GM21723 (cell line): ENCODE measurements around the gene ANKRD11.
"Not testable (repeated sequence)": the region's sequence is repeated elsewhere in the genome, so short reads cannot be mapped to it uniquely, and the experiment has no call there.

ENCODE experiments used
- ATAC-seq: cut with Tn5 transposase; IDR thresholded peaks from one replicate; pipeline ENCODE4 v1.9.1; 2021; ENCODE audit warnings: mild to moderate bottlenecking, moderate library complexity; ENCODE audit not compliant: unreplicated experiment

Gene ANKRD11

DNA sequence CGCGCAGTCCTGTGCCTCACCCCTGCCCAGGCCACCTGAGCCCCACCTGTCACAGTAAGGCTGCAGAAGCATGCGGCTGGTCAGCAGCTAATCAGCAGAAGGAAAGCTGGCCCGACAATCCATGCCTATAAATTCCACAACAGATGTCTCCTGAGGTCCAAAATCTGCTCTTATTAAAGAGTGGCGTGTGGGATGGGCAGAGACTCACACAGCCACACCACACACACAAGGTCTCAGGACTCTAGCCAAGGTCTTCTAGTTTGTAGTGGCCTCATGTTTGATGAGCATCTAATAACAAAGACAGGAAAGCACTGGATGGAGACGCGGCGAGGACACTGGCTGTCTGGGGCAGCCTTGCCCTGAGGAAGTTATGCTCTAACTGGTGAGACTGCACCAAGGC lies 55.9 kb downstream of the ANKRD11 start:
- ATAC-seq, result no peak

DNA sequence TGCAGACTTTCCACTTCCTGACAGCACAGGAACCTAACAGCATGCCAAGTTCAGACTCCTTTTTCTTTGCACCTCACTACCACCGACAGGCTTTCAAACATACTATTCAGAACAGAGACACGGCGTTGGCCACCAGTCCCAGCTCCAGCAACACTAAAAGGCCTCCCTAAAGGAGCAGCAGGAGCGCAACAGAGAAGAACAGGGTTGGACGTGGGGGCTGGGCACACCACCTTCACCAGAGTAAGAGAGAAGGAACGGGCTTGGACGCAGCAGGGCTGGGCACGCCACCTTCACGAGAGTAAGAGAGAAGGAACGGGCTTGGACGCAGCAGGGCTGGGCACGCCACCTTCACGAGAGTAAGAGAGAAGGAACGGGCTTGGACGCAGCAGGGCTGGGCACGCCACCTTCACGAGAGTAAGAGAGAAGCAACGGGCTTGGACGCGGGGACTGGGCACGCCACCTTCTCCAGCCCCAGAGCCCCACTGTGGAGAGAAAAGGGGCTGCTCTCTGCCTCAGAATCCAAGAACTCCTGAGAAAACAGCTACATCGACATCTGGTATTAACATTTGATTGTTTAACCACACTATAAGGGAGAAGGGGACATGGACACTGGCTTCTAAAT lies 56.9 kb downstream of the ANKRD11 start:
- ATAC-seq, result not testable (repeated sequence)

DNA sequence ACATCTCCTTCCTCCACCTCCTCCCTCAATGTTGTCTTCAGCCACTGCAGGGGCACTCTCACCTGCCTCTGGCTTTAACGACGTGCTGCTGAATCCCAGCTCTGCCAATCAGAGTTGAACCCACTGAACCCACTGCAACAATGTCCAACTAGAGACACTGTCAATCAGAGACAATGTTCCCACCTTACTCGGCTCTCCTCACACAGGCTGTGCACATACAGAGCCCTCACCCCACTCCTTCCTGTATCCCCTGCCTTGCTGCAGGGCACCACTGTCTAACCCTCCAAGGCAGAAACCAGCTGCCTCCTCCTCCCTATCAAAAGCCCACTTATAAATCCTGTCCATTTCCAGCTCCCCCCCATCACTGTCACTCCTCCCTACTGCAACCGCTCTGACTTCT lies 58.7 kb downstream of the ANKRD11 start:
- no peak for ATAC-seq

- ATAC-seq, result no peak
Measured at GRCh38 chr16:89431158-89431584, 59.2 kb downstream of the ANKRD11 start.

- no peak for ATAC-seq
Measured at GRCh38 chr16:89430436-89431157, 59.8 kb downstream of the ANKRD11 start.

DNA sequence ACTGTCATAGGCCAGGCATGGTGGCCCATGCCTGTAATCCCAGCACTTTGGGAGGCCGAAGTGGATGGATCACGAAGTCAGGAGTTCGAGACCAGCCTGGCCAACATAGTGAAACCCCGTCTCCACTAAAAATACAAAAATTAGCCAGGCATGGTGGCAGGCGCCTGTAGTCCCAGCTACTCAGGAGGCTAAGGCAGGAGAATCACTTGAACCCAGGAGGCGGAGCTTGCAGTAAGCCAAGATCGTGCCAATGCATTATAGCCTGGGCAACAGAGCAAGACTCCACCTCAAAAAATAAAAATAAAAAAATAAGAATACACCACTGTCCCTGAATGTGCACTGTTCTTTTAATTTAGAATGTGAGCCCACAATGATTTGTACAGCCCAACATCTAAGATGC lies 61.8 kb downstream of the ANKRD11 start:
- ATAC-seq, result not testable (repeated sequence)

GRCh38 chr16:89426736-89427530 lies 63.4 kb downstream of the ANKRD11 start:
- no peak for ATAC-seq

DNA sequence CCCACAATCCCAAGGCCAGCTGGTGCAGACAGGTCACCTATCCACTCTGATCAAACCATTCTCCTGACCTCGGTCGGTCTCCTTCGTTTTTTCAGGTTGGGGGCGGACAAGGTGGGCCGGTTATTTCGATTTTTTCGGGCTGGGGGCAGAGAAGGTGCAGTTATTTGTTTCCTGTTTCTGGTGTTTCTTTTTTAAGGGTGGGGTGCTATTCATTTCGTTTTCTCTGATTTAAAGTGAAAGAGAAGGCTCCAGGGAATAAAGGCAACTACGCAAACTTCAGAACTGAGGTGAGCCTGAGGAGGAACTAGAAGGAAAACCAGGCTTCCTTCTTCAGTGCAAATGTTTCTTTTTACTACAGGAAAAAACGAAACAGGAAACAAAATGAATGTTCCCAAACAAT lies 64.8 kb downstream of the ANKRD11 start:
- ATAC-seq, result no peak

GRCh38 chr16:89423681-89424260 lies 66.6 kb downstream of the ANKRD11 start:
- ATAC-seq, result no peak

DNA sequence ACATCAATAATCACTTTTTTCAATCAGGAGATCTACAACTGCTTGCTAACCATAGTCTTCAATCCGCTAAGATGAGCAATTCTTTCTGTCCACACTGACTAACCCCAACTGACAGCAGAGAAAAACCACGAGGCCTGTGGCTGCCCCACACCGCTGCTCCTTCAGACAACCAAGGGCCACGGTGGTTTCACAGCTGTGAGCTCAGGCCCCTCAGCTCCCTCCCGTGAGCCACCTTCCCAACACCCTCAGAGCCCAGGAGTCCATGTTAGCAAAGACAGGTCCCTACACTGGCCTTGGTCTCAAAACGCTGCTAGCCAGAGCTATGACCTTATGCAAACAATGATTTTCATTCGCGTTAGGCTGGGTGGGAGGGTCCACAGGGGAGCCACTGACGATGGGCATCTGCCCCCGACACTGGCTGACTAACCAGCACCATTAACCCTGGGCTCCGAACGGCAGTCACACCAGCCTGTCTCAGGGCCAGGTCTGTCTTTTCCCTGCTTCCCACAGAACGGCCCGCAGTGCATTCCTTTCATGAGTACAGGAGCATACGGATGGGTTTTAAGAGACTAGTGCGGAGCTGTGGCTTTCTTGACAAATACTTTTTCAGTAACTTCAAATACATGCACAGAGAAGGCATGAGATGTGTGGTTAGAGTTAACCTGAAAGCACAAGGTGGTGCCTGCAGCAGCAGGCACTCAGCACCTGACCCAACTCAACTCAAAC lies 67.3 kb downstream of the ANKRD11 start:
- peak; percentile 72 for ATAC-seq

- peak; percentile 67 for ATAC-seq
Measured at GRCh38 chr16:89422527-89422904, 67.8 kb downstream of the ANKRD11 start.

GRCh38 chr16:89421300-89421699 lies 69.1 kb downstream of the ANKRD11 start:
- not testable (repeated sequence) for ATAC-seq

- ATAC-seq, result no peak
Measured at GRCh38 chr16:89420204-89420603, 70.2 kb downstream of the ANKRD11 start.

DNA sequence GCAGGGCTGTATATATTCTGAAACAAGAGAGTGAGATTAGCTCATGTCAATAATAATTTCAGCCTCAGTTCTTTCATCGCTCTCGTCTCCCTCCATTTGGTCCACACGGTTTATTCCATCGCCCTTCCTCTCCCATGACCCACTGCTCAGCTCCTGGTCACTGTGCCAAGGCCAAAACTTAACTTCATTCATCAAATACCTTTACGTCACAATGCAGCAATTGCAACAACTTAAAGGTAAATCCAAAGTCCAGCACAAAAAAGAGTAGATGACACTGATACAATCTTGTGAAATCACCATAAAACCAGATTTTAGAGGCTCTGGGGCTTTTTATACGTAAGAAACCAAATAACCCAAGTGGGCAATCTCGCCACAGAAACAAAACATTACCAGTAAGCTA lies 72.0 kb downstream of the ANKRD11 start:
- ATAC-seq, result no peak

- no peak for ATAC-seq
Measured at GRCh38 chr16:89417352-89417751, 73.0 kb downstream of the ANKRD11 start.

GRCh38 chr16:89413811-89414585 lies 76.4 kb downstream of the ANKRD11 start:
- no peak for ATAC-seq

- ATAC-seq, result no peak
Measured at GRCh38 chr16:89412811-89413210, 77.5 kb downstream of the ANKRD11 start.

GRCh38 chr16:89411335-89411850 lies 79.0 kb downstream of the ANKRD11 start:
- ATAC-seq, result no peak

GRCh38 chr16:89410794-89411309 lies 79.5 kb downstream of the ANKRD11 start:
- ATAC-seq, result no peak

- ATAC-seq, result no peak
Measured at GRCh38 chr16:89410322-89410721, 80.0 kb downstream of the ANKRD11 start.
